Measurements from ENCODE around the gene ABCA7.

Gene ABCA7

GRCh38 chr19:1088416-1089010 is 48.6 kb downstream of the ABCA7 start:
- no peak for DNase-seq (ENCODE audit: low read depth)

DNA sequence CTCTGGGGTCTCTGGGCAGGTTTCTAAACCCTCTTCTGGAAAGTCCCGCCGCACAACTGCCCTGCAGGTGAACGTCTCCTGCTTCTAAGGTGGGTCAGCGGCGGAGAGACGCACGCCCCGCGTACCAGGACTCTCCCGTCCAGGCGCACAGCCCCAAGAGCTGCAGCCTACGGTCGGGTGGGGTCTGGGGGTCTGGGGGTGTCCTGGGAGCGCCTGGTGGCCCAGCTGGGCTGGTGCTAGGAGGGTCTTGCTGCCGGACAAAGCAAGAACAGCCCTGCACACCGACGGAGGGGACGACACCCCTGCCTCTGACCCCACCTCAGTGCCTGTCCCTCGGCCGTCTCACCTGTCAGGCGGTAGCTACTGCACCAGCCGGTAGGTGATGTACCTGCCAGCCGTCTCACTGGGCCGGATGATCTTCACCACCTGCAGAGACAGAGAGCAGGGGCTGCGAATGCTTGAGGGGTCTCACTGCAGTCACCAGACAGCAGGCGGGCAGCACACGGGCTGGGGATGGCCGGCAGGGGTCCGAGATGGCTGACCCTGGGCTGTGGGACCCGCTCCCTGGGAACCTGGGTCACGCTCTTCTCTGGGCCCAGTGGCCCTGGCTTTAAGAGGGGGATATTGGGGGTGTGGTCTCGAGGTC is 49.3 kb downstream of the ABCA7 start:
- DNase-seq (ENCODE audit: low read depth) = no peak

DNA sequence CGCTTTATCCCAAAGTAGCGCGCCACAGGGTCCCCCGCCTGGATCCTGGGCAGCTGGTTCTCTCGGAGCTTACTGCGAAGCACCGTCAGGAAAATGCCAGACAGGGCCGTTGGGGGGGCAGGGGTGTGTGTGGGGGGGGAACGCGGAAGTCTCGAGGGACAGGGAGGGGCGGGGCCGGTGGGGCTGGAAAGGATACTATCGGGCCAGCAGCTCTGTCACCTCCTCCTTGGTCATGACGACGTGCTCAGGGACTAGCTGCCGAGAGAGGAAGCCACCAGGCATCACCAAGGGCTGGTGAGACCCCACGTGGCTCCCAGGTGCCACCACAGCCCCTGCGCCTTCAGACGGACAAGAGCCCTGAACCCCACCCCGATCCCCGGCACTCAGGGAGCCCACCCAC is 50.0 kb downstream of the ABCA7 start:
- no peak for DNase-seq (ENCODE audit: low read depth)

GRCh38 chr19:1090731-1091543 is 51.0 kb downstream of the ABCA7 start:
- DNase-seq (ENCODE audit: low read depth) = no peak

- no peak for DNase-seq (ENCODE audit: low read depth)
These were observed 51.8 kb downstream of the ABCA7 start for GRCh38 chr19:1091544-1092175.

DNA sequence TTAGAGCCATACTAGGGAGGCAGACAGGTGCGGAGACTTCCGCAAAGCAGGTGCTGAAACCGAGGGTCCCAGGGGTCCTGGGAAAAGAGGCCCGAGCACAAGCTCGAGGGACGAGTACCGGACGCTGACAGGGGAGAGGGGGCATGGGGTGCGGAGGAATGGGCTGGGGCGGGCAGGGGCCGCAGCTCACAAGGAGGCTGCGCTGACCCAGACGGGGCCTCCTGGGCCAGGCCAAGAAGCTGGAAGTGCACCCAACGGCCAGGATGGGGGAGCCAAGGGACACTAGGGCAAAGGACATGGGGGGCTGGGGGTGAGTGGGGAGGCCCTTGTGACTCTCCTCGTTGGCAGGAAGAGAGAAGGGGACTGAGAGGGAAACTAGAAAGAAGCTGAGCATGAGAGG is 53.4 kb downstream of the ABCA7 start:
- no peak for DNase-seq (ENCODE audit: low read depth)

DNA sequence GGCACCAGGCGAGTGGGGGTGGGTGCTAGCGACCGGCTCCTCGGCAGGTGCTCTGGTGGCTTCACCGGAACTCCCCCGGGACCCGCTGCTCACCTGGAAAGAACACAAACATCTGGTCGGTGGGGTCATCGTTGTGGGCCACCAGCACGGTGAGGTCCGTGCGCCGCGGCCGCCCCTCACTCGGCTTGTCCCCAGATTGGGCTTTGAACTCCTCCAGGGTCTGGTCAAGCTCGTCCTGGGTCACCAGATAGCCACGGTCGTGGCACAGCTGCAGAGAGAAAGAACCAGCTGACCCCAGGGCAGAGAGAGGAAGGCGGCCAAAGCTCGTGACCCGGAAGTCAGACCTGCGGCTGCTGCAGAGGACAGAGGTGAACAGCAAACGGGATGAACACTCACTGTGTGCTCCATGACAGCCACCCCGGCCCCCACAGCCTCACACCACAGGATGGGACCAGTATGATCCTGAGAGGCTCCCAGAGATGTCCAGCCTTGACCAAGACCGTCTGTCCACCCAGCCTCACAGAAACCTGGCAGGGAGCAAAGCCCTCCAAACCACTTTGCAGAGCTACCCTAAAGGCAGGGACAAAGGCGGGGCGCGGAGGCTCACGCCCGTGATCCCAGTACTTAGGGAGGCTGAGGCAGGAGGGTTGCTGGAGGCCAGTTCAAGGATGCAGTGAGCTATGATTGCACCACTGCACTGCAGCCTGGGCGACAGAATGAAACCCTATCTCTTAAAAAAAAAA is 54.1 kb downstream of the ABCA7 start:
- no peak for DNase-seq (ENCODE audit: low read depth)

DNA sequence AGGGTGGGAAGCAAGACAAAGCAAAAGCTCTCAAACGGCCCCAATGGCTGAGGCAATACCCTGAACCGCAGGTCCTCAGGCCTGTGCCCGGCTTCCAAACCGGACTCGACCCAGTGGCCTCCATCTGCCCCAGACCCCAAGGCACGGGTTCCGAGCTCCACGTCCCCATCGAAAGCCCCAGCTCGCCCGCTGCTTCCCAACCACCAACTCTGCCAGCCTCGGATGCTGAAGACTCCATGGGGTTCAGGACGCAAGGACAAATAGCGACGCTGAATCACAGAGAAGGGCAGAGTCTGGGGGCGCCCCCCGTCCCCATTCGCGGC is 54.7 kb downstream of the ABCA7 start:
- DNase-seq (ENCODE audit: low read depth) = no peak

GRCh38 chr19:1094978-1095701 is 55.2 kb downstream of the ABCA7 start, which contains the start of gene POLR2E:
Gene POLR2E (minus strand): TSS chr19:1095375. CDS start chr19:1095315, 60 bp downstream.
- peak; percentile 99 for DNase-seq (ENCODE audit: low read depth)

- DNase-seq (ENCODE audit: low read depth) = no peak
These were observed 57.9 kb downstream of the ABCA7 start for GRCh38 chr19:1097810-1098176.

- DNase-seq (ENCODE audit: low read depth) = no peak
These were observed 58.5 kb downstream of the ABCA7 start for GRCh38 chr19:1098177-1099051.

- no peak for DNase-seq (ENCODE audit: low read depth)
These were observed 61.4 kb downstream of the ABCA7 start for GRCh38 chr19:1101337-1101698.

DNA sequence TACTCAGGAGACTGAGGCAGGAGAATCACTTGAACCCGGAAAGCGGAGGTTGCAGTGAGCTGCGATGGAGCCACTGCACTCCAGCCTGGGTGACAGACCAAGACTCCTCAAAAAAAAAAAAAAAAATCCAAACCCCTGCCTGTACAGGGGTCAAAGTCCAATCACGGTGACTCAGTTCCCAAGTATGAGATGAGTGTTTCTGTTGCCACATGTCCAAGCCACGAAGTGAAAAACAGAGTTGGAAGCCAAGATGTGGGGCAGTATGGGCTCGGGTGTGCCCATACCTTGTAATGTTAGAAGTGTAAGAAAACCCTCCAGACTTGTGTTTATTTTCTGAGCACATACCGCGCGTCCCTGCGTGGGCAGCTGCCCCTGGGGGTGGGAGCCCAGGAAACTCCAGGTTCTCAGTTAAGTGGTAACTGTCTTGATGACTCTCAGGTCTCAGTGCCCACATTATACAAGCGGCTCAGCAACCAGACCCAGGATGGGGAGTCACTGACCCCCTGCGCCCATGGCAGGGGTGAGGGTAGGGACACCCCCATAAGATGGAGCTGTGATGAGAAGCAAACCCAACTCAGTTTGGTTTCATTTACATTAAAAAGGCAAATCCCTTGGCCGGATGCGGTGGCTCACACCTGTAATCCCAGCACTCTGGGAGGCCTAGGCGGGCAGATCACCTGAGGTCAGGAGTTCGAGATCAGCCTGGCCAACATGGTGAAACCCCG is 62.7 kb downstream of the ABCA7 start:
- no peak for DNase-seq (ENCODE audit: low read depth)

DNA sequence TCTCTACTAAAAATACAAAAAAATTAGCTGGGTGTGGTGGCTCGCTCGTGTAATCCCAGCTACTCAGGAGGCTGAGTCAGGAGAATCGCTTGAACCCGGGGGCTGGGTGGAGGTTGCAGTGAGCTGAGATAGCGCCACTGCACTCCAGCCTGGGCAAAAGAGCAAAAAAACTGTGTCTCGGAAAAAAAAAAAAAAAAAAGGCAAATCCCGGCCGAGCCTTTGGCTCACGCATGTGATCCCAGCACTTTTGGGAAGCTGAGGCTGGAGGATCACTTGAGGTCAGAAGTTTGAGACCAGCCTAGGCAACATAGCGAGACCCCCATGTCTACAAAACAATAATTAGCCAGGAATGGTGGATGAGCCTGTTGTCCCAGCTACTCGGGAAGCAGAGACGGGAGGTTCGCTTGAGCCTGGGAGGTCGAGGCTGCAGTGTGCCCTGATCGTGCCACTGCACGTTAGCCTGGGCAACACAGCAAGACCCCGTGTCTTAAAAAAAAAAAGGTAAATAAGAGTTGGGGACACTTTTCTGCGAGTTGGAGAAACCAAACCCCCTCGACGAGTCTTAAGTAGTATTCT is 63.3 kb downstream of the ABCA7 start:
- no peak for DNase-seq (ENCODE audit: low read depth)

DNA sequence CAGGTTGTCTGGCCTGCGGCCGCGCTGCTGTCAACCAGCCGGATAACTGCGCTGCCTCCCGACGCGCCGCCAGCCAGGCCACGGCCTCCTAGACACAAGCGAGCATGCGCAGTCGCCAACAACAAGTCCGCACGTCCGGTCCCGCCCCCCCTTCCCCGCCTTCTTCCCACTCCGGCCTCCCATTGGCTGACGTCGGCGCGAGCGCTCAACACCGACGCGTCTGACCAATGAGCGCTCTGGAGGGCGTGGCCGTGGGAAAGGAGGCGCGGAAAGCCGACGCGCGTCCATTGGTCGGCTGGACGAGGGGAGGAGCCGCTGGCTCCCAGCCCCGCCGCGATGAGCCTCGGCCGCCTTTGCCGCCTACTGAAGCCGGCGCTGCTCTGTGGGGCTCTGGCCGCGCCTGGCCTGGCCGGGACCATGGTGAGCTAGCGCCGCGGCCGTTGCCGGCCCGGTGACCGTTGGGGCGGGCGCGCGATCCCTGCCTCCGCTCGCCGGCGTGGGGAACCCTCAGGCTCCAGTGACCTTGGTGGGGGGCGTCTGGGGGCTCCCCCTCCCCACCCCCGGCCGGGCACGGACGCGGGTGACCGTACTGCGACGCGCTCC is 63.9 kb downstream of the ABCA7 start, which contains the start of gene GPX4:
Gene GPX4, plus strand, starts transcription at position 287 of the 603 bp plus-strand sequence. Its CDS starts 50 bp downstream, at position 337.
- DNase-seq (ENCODE audit: low read depth) = peak; percentile 93

- peak; percentile 54 for DNase-seq (ENCODE audit: low read depth)
These were observed 64.6 kb downstream of the ABCA7 start for GRCh38 chr19:1104311-1105007.

DNA sequence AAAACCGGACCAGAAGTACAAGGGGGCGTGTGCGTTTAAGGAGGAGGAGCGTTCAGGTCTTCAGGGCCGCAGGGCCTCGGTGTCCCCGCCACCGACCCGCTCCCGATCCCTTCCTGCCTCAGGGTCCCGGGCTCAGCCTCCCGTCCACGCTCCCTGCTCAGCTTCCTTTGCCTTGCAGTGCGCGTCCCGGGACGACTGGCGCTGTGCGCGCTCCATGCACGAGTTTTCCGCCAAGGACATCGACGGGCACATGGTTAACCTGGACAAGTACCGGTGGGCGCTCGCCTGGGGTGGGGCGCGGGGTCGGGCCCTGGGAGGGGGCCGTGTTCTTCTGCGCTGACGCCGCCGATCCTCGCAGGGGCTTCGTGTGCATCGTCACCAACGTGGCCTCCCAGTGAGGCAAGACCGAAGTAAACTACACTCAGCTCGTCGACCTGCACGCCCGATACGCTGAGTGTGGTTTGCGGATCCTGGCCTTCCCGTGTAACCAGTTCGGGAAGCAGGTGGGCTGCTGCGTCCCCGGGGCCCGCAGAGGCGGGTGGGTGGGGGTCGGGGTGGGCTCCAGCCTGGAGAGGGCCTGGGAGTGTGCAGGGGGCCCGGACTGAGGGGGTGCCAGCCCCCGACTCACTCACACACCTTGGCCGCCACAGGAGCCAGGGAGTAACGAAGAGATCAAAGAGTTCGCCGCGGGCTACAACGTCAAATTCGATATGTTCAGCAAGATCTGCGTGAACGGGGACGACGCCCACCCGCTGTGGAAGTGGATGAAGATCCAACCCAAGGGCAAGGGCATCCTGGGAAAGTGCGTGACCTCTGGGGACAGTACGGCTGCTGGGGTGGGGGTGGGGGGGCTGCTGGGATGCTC is 65.3 kb downstream of the ABCA7 start:
- no peak for DNase-seq (ENCODE audit: low read depth)
